OCI-LY3 (cell line): Measurements from ENCODE around the gene GGA2.

ENCODE experiments used
- H2AFZ ChIP-seq: fragments of 200-600, 300-600 bp; shearing (Covaris generic); 2 replicates; pipeline ENCODE4 v1.6.0; 2014; ENCODE audit warnings: antibody characterized with exemption, low read depth, low read length
- H3K27ac ChIP-seq: fragments of 200-600, 300-600 bp; sonication (generic); 2 replicates; pipeline ENCODE4 v1.5.1; 2014; ENCODE audit warnings: mild to moderate bottlenecking, low read length, moderate library complexity, mixed read lengths
- H3K27me3 ChIP-seq: fragments of 200-600, 300-600 bp; sonication (generic); 2 replicates; pipeline ENCODE4 v1.6.1; 2014; ENCODE audit warnings: low read depth, low read length, mixed read lengths
- H3K36me3 ChIP-seq: fragments of 200-600, 300-600 bp; sonication (generic); replicated peaks from 2 replicates; pipeline ENCODE3; 2014; ENCODE audit warnings: low read depth, low read length, mixed read lengths
- H3K4me1 ChIP-seq: fragments of 300-600, 200-600 bp; sonication (generic); 2 replicates; pipeline ENCODE4 v1.6.1; 2014; ENCODE audit warnings: low read length, mixed read lengths
- H3K4me2 ChIP-seq: fragments of 200-600, 300-600 bp; sonication (generic); 2 replicates; pipeline ENCODE4 v1.6.1; 2014; ENCODE audit warnings: low read length, mixed read lengths
- H3K4me3 ChIP-seq: fragments of 300-600, 200-600 bp; sonication (generic); 2 replicates; pipeline ENCODE4 v1.5.1; 2014; ENCODE audit warnings: antibody characterized with exemption, mild to moderate bottlenecking, low read length, moderate library complexity
- H3K79me2 ChIP-seq: fragments of 300-600, 200-600 bp; shearing (Covaris generic); 2 replicates; pipeline ENCODE4 v1.6.1; 2014; ENCODE audit warnings: mild to moderate bottlenecking, low read length, mixed read lengths
- H3K9ac ChIP-seq: fragments of 300-600, 200-600 bp; shearing (Covaris generic); 2 replicates; pipeline ENCODE4 v1.6.0; 2014; ENCODE audit warnings: mild to moderate bottlenecking, low read length, moderate library complexity
- H3K9me3 ChIP-seq: fragments of 200-600, 300-600 bp; shearing (Covaris generic); 2 replicates; pipeline ENCODE4 v1.6.1; 2014; ENCODE audit warnings: low read length, mixed read lengths; ENCODE audit not compliant: insufficient read depth
- H4K20me1 ChIP-seq: fragments of 200-600, 300-600 bp; sonication (generic); 2 replicates; pipeline ENCODE4 v1.6.1; 2016; ENCODE audit warnings: low read length, mixed read lengths; ENCODE audit not compliant: insufficient read depth
- EZH2phosphoT487 ChIP-seq: fragments of 200-600 bp; shearing (Covaris generic); IDR thresholded peaks from 2 replicates; pipeline ENCODE4 v1.6.1; 2018; ENCODE audit warnings: antibody characterized with exemption, mixed run types, low read depth
- TF ChIP-seq, protein P1 (sequence below): fragments of 200-600, 300-600 bp; sonication (generic); IDR thresholded peaks from 2 replicates; pipeline ENCODE4 v1.5.1; 2014; ENCODE audit warnings: antibody characterized with exemption, low read length, low read depth

The GGA2 gene

DNA sequence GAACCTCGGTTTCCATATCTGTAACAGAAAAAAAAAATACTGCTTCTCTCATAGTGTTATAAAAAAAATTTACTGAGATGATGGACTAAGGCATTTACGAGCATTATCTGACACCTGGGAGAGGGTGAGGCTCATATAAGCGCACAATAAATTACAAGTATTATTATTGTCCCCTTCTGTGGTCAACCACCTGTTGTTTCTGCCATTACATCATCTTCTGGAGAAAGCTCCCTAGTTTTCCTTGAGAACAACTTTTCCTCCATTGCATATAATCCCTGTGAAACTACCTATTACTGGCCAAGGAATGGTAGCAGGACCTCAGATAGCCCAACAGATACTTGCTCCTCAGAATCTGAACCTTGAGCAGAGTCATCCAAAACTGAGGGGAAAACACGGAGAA, 11.7 kb upstream of the GGA2 start:
- Histone ChIP-seq H3K4me3 (no peak overlapping the region), H3K9me3 (no peaks in the 10 kb centered on the region), H3K4me1 (peaks cover 45% of the 10 kb centered on the region), H2AFZ (no peak overlapping the region), H3K79me2 (no peaks in the 10 kb centered on the region; the same call in 1 of the 2 replicates), H3K9ac (no peak overlapping the region), H3K36me3 (peaks cover 44% of the 10 kb centered on the region), H3K27me3 (no peaks in the 10 kb centered on the region), H3K4me2 (no peak overlapping the region), H4K20me1 (no peaks in the 10 kb centered on the region), H3K27ac (no peak overlapping the region)
- no peak for TF ChIP-seq EZH2phosphoT487
- TF ChIP-seq, protein P1, sequence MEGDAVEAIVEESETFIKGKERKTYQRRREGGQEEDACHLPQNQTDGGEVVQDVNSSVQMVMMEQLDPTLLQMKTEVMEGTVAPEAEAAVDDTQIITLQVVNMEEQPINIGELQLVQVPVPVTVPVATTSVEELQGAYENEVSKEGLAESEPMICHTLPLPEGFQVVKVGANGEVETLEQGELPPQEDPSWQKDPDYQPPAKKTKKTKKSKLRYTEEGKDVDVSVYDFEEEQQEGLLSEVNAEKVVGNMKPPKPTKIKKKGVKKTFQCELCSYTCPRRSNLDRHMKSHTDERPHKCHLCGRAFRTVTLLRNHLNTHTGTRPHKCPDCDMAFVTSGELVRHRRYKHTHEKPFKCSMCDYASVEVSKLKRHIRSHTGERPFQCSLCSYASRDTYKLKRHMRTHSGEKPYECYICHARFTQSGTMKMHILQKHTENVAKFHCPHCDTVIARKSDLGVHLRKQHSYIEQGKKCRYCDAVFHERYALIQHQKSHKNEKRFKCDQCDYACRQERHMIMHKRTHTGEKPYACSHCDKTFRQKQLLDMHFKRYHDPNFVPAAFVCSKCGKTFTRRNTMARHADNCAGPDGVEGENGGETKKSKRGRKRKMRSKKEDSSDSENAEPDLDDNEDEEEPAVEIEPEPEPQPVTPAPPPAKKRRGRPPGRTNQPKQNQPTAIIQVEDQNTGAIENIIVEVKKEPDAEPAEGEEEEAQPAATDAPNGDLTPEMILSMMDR: no peak

DNA sequence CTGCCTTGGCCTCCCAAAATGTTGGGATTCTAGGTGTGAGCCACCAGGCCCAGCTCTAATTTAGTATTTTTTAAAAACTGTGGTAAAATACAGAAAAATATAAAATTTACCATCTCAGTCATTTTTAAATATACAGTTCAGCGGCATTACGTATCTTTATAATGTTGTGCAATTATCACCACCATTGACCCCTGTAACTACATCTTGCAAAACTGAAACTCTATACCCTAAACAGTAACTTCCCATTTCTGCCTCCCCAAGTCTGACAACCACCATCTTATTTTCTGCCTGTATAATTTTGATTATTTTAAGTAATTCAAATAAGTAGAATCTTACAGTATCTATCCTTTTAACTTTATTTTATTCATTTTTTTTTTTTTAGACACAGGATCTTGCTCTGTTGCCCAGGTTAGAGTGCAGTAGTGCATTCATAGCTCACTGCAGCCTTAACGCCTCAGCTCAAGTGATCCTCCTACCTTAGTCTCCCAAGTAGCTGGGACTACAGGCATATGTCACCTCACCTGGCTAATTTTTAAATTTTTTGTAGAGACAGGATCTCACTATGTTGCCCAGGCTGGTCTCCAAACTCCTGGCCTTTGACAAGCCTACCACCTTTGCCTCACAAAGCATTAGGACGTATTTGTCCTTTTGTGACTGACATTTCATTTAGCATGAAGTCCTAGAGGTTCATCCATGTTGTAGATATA, 10.9 kb upstream of the GGA2 start:
- peak overlapping the region; percentile 37; the same call in 1 of the 2 replicates for H3K9ac ChIP-seq
- no peak overlapping the region for H2AFZ ChIP-seq
- no peaks in the 10 kb centered on the region for H4K20me1 ChIP-seq
- H3K79me2 ChIP-seq: no peaks in the 10 kb centered on the region; the same call in 1 of the 2 replicates
- peaks cover 53% of the 10 kb centered on the region for H3K4me1 ChIP-seq
- H3K36me3 ChIP-seq: peaks cover 44% of the 10 kb centered on the region
- peak overlapping the region; percentile 90 for H3K27ac ChIP-seq
- H3K4me2 ChIP-seq: peak overlapping the region; percentile 41
- no peaks in the 10 kb centered on the region for H3K27me3 ChIP-seq
- TF ChIP-seq, protein P1: no peak
- TF ChIP-seq EZH2phosphoT487: no peak
- H3K4me3 ChIP-seq: no peak overlapping the region
- no peaks in the 10 kb centered on the region for H3K9me3 ChIP-seq

DNA sequence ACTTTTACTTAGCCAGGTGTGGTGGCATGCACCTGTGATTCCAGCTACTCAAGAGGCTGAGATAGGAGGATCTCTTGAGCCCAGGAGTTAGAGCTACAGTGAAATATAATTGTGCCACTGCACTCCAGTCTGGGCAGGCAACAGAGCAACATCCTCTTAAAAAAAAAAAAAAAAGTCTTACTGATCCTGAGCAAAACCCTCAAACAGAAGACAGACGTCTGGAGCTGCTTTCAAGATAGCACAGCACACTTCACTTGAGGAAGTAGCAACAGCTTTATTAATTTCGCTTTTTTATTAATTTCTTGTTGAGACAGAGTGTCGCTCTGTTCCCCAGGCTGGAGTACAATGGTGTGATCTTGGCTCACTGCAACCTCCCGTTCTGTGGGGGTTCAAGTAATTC, 10.2 kb upstream of the GGA2 start:
- TF ChIP-seq, protein P1: no peak
- TF ChIP-seq EZH2phosphoT487: no peak
- peak overlapping the region; percentile 41 for H3K4me2 ChIP-seq
- H3K4me3 ChIP-seq: no peak overlapping the region
- no peaks in the 10 kb centered on the region for H3K9me3 ChIP-seq
- H3K79me2 ChIP-seq: no peaks in the 10 kb centered on the region; the same call in 1 of the 2 replicates
- H3K4me1 ChIP-seq: peaks cover 54% of the 10 kb centered on the region
- no peak overlapping the region for H2AFZ ChIP-seq
- H3K27ac ChIP-seq: peak overlapping the region; percentile 90
- no peaks in the 10 kb centered on the region for H4K20me1 ChIP-seq
- peak overlapping the region; percentile 37; the same call in 1 of the 2 replicates for H3K9ac ChIP-seq
- peaks cover 44% of the 10 kb centered on the region for H3K36me3 ChIP-seq
- H3K27me3 ChIP-seq: no peaks in the 10 kb centered on the region

DNA sequence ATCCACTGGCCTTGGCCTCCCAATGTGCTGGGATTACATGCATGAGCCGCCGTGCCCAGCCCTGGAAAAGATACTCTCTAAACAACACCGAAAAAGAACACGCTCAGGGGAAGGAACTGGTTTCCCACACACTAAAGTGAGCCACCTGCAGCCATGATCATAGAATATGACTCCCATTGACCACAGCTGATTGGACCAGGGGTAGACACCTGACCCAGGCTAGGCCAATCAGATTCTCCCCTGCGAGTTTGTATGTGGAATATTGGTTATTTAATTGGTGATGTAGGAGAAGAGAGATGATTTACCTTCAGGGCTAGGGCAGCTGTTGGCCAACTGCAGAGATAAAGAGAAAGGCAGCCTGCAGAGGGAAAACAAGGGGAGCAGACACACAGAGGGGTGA, 9.0 kb upstream of the GGA2 start:
- no peak for TF ChIP-seq EZH2phosphoT487
- TF ChIP-seq, protein P1: no peak
- Histone ChIP-seq H3K79me2 (no peaks in the 10 kb centered on the region; the same call in 1 of the 2 replicates), H4K20me1 (no peaks in the 10 kb centered on the region), H3K4me3 (no peak overlapping the region), H3K4me2 (peak overlapping the region; percentile 63), H3K27me3 (no peaks in the 10 kb centered on the region), H3K9me3 (no peaks in the 10 kb centered on the region), H3K9ac (peak overlapping the region; percentile 13; the same call in 1 of the 2 replicates), H3K36me3 (peaks cover 41% of the 10 kb centered on the region), H3K27ac (peak overlapping the region; percentile 90), H3K4me1 (peaks cover 54% of the 10 kb centered on the region), H2AFZ (no peak overlapping the region)
